Stimulated activated CD8-positive, alpha-beta memory T cell treated with anti-CD3 and anti-CD28 coated beads, Interleukin-2, amount 100 ng/mL, for 1 hour (primary cell): ENCODE data around the gene HIGD1C.
"Not testable (repeated sequence)": the region's sequence is repeated elsewhere in the genome, so short reads cannot be mapped to it uniquely, and the experiment has no call there.

ENCODE experiments used
- DNase-seq, 2 donors: peaks; one replicate each; pipeline ENCODE4 v3.0.0-alpha.2; 2020; ENCODE audit warnings: low read depth in 2 of 2

HIGD1C gene

DNA sequence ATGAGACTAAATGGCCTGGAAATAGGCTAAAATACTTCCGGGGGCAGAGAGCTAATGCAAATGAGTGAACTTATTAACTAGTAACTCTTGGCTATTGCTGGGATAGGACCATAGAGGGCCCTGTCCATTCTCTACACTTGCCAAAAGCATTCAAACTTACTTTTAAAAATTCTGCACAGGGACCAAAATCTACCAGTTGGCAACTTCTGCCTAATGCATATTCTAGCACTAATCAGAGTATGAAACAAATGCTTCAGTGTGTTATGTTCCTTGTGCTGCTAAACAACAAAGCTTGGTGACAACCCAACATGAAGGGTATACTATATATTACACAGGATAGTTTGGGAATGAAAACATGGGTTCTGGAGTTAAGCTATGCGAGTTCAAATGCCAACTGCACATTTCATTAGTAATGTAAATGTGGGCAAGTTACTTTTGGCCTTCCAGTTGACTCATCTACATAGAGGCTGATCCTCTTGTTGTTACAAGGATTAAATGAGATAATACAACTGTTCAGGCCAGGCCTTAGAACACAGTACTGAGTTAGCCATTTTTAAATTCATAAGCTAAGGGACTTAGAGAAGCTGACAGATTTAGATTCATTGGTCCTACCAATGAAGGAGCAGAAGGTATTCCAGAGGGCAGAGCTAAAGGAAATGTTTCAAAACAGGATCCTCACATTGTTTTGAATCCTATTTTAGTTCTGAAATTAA lies 32.4 kb downstream of the HIGD1C start:
- no peak for DNase-seq

DNA sequence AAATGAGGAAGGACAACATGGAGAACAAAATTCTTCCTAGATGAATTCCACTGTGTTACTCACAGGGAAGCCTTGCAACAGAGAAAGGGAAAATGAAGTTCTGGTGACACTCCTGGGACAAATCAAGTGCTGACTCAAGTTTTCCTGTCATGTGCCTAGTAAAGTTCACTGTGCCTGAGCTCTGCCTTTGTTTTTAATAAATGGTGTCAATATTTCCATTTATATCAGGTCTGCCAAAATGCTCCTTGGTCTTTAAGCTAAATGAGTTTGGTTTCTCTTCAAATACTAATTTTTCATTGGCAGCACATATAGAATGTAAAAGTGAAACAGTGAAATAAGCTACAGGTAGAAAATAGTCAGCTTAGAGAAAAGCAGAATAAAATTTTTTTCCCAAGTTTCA lies 33.0 kb downstream of the HIGD1C start:
- no peak for DNase-seq

DNA sequence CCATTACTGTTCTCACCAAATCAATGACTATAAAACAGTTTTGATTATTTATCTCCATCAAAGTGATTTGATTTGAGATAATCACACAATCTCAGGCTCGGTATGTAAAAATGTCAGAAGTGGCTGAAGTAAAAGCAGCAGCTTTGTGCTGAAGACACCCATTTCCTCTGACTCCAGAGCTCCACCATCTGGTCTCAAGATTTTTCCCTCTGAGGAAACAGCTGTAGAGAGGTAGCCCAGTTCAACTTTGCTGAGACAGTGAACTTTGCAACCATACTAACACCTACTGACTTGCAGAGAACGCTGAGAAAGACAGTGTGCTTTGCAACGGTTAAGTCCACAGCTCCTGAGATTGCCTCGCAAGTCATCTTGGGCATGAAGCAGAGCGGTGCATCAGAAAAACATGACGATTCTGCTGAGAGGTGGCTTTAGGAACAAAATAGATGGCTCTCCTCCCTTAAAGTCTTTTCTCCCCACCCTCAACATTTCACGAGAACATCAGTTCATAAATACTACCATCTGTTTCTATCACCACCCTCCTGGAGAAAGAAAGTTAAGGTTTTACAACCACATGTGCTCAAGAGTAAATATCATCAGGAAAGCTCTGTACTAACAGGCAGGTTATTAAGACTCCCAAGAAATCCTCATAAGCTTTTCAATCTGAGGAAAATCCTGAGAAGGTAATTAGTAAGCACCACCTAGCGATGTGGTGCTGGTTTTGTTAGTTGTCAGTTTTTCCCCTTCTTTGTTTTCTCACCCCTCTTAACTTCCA lies 34.8 kb downstream of the HIGD1C start:
- DNase-seq: no peak

DNA sequence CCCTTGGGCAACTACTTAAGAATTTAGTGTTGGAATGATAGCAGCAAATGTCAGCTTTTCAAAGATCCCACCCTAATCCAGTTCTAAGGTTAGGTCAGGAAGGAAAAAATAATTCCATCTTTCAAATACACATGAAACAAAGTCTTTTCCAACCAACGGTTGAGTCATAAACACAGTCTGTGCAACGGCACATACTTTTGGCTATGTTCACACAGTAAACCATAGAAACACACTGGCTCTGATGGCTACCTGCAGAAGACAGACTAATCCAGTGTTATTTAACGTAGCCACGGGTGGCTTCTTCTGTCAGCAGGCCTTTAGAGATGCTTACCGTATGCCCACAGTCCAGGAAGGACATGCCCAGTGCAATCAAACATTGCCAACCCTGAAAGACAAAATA lies 35.7 kb downstream of the HIGD1C start:
- no peak for DNase-seq

DNA sequence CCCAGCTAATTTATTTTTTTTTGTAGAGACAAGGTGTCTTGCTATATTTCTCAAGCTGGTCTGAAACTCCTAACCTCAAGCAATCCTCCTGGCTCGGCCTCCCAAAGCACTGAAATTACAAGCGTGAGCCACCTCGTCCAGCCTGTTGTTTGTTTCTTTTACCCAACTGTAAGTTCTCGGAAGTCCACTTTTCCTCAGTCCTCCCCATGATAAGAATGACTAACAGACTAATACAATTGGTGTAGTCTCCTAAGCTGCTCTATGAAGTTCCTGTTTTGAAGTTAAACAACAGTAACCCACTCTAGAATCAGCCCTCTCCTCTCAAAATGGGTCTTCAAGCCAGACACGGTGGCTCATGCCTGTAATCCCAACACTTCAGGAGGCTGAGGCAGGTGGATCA lies 36.5 kb downstream of the HIGD1C start:
- DNase-seq: no peak

DNA sequence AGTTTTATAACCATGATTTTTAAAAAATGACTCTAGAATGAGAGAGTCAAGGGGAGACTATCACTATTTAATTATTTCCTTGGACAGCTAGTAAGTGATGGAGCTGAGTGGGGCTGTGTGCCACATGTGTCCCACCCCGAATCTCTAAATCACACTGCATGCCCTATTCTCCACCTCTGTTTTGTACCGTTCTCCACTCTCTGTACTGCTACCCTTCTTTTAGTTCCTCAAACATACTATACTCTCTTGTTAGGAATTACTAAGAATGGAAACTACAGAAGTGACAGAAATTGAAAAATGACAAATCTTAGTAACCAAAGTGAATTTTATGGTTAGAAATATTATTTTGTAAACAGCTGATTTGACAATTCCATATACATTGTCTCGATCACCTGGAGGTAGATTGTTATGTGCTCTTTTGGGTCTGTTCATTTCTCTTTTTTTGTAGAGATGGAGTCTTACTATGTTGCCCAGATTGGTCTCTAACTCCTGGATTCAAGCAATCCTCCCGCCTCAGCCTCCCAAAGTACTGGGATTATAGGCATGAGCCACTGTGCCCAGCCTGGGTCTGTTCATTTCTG lies 37.9 kb downstream of the HIGD1C start:
- DNase-seq: no peak

GRCh38 chr12:50990791-50991190 lies 38.4 kb downstream of the HIGD1C start:
- no peak for DNase-seq

DNA sequence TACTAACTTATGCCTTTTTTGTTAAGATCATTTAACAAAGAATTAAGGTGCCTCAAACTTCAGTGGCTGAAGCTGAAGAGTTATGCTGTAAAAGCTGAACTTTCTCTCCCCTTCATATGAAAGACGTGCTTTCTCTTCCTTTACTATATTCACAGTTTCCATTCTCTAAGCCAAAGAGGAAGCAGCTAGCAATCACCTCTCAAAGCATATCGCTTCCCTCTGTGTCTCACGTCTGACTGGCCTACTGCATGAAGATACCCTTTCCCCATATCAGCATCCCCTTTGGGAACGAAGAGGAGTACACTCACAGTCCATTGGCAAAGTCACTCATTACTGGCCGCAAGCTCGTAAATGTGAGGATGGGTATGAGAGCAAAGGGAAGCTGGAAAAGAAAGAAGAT lies 38.9 kb downstream of the HIGD1C start:
- DNase-seq: no peak

GRCh38 chr12:50992819-50993218 lies 40.5 kb downstream of the HIGD1C start:
- no peak for DNase-seq

DNA sequence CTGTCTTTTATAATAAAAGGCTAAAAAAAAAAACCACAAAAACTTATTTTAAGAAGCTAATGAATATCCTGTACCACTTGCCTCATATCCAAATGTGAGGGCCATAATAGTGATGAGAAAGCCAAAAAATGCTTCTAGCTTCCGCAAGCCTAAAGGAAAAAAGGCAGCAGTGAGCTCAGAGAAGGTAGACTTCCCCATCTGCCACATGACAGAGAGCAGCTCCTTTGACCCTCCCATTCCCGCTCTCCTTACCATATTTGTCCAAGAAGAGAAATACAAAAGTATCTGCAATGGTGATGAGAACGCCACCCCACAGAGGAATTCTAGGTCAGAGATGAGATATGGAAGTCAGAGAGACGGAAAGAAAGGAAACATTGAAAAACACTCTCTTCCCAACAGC lies 46.7 kb downstream of the HIGD1C start:
- DNase-seq: no peak

GRCh38 chr12:51000245-51000644 lies 47.9 kb downstream of the HIGD1C start:
- no peak for DNase-seq

- no peak for DNase-seq
Observed at GRCh38 chr12:51001799-51002198, 49.5 kb downstream of the HIGD1C start.

DNA sequence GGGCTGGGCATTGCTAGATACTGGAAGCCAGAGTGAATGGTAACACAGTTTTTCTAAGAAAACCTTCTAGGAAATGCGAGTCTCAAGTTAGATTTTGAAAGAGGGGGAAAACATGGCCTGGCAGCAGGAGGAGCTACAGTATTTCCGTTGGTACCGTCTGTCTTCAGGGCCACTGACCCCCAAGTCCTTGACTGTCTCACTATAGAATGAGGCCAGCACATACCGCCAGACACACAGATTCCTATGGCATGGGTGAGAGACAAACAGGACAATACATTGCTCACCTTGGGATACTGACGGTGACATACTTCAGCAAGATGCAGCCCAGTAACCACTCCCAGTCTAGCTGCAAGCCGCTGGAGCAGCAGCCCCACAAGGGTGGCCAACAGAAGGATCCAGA lies 52.2 kb downstream of the HIGD1C start:
- no peak for DNase-seq

- no peak for DNase-seq
Observed at GRCh38 chr12:51005030-51005429, 52.7 kb downstream of the HIGD1C start.

DNA sequence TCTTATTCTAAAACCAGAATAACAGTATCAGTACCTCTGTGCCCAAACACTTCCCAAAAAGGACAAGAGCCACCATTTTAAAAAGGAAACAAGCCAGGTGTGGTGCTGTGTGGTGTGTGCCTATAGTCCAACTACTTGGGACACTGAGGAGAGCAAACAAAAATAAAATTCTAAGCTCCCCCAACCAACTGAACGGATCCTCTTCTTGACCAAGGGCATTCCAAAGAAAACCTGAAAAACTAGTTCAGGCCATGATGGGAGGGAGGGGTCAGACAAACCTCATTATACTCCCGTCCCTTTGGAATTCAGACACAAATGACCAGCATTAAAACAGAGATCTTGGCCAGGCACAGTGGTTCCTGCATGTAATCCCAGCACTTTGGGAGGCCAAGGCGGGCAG lies 53.3 kb downstream of the HIGD1C start:
- no peak for DNase-seq

DNA sequence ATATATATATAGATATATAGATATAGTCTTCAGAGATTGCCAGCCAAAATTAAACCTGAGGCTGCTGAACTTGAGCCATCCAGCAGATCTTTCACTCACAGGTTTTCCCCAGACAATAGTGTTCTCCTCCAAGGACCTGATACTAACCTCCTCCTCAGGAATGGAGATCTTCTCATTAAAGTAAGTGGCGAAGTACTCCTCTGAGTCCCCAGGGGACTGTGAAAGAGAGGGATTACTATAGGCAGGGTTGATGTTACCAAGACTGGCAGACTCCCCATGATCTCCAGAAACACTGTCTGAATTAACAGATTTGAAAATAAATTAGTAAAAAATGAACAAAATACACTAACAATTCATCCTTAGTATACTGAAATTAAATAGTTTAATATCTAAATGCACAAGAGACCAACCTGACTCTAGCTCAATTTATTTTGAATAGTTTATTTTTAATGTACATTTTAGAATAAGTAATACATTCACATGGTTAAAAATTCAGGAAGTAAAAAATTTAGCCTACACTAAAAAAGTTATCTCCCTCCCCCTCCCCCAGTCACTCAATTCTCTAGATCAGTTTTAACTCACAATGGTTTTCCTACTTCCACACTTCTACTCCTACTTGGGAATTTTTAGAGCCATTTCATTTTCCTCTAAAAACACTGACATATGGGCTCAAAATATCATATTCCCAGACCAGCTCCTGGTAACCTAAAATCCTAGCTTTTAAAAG lies 56.1 kb downstream of the HIGD1C start:
- DNase-seq: no peak

GRCh38 chr12:51009056-51009440 lies 56.7 kb downstream of the HIGD1C start:
- peak in 1 of 2 donors; percentile 19 for DNase-seq

DNA sequence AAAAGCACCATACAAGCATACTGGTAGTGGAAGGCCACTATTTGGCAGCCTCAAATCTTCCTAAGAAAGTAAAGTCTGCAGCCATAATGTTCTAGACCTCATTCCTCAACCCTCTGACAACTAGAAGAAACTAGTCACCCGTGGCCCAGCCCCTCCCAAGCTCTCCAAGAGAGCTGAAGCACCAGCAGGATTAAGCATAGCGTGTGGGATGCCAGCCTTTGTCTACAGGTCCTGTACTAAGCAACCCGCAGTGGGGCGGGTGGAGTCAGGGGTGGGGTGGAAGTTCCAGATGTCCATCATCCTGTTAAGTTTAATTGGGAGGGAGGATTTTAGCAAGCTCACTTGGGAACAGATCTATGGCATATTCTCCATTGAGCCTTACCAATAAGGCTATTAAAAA lies 59.6 kb downstream of the HIGD1C start:
- DNase-seq: no peak

DNA sequence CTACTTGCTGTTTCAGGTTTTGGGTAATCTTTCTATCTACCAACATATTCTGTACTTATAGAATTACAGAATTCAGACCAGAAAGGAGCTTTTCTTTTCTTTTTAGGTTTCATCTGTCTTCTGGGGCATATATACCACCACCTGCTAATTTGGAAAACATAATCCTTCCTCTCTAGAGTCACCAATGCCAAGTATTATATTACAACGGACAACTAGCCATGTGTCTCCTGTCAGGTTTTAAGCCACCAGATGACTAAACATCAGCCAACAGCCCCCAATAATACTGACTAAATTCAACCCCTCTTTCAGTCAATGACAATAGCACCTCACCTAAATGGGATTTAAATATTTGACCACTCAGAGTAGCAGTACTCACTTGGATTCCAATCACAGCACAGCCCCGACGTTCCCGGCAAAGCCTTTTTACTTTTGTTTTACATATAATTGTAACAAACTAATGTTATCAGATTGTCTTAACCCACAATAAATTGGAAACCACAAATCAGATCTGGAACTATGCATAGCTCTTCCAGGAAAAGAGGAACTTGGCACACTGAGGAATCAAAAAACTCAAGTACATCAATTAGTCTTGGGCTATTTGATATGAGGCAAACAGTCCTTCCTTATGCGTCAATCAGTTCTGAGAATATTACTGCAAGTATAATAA lies 60.4 kb downstream of the HIGD1C start:
- no peak for DNase-seq

GRCh38 chr12:51013441-51013840 lies 61.1 kb downstream of the HIGD1C start:
- DNase-seq: no peak

GRCh38 chr12:51014467-51014866 lies 62.1 kb downstream of the HIGD1C start:
- DNase-seq: not testable (repeated sequence)

- DNase-seq: no peak
Observed at GRCh38 chr12:51017452-51017851, 65.1 kb downstream of the HIGD1C start.
